K562 (cell line): ENCODE results near the gene HGF. TPM values are rescaled to one million over a fixed set of nuclear protein-coding genes. Genes with fewer than 3 reads are reported as not detected.

ENCODE experiments used
- ATAC-seq: fragments of 200-7000 bp; cut with Tn5 transposase; 3 replicates; pipeline ENCODE4 v1.9.1; 2020; ENCODE audit warnings: moderate library complexity
- BruUV-seq: library from RNA; stranded (reverse); fragments of 400-500 nt; replicated peaks from 2 replicates; lab custom pipeline; 2021; lab: Mats Ljungman, UMichigan
- CTCF ChIA-PET: fragments of 300-600 bp; formaldehyde crosslinking; extraction: SDS; loops from one replicate; lab custom pipeline; 2021; ENCODE audit warnings: low intra/inter-chr PET ratio; lab: Yijun Ruan, JAX
- POLR2A ChIA-PET: fragments of 300-600, 350-650 bp; sonication (Branson Sonifier 250); formaldehyde crosslinking; extraction: SDS; loops from one replicate; lab custom pipeline; 2021; ENCODE audit warnings: antibody characterized with exemption, inconsistent platforms; lab: Yijun Ruan, JAX
- DNase-seq, 4 experiments: peaks; one replicate each; pipeline versions ENCODE4 v3.0.0 to v3.0.0-alpha.2; 2011 to 2018; ENCODE audit warnings: low spot score in 3 of 4, mixed read lengths in 3 of 4; ENCODE audit errors: extremely low read depth in 1 of 4
- FAIRE-seq: peaks from 2 replicates; lab custom pipeline; 2011; peaks lifted over from hg19 to GRCh38; lab: Jason Lieb, UNC
- H2AFZ ChIP-seq: 2 replicates; pipeline ENCODE4 v1.6.0; 2011; ENCODE audit warnings: low read depth, low read length, control low read depth, inconsistent platforms
- H3K27ac ChIP-seq: fragments of 200-600 bp; 3 replicates; pipeline ENCODE4 v1.8.0; 2011; ENCODE audit warnings: low read depth, mild to moderate bottlenecking, control low read depth, inconsistent platforms, low read length, moderate library complexity, mixed read lengths; ENCODE audit errors: extremely low read depth
- H3K27me3 ChIP-seq, 2 experiments: fragments of 300-600 bp in 1 of 2; 2 replicates in 1 of 2; 3 replicates in 1 of 2; pipeline versions ENCODE4 v1.6.0 to v1.8.0; 2011; ENCODE audit warnings: inconsistent platforms in 2 of 2, low read length in 2 of 2, mild to moderate bottlenecking in 1 of 2, mixed read lengths in 1 of 2, moderate library complexity in 1 of 2; ENCODE audit not compliant: control insufficient read depth in 2 of 2, insufficient read depth in 2 of 2
- H3K36me3 ChIP-seq: fragments of 300-600 bp; 3 replicates; pipeline ENCODE4 v1.8.0; 2011; ENCODE audit warnings: mild to moderate bottlenecking, low read length, inconsistent platforms; ENCODE audit not compliant: control insufficient read depth, insufficient read depth
- H3K4me1 ChIP-seq, 2 experiments: fragments of 200-600 bp in 1 of 2; replicated peaks in 1 of 2; 2 replicates in 1 of 2; 3 replicates in 1 of 2; pipeline versions ENCODE4 v1.5.1 to v1.8.0; 2011; ENCODE audit warnings: inconsistent platforms in 2 of 2, low read length in 2 of 2, mild to moderate bottlenecking in 1 of 2, mixed read lengths in 1 of 2, moderate library complexity in 1 of 2; ENCODE audit not compliant: control insufficient read depth in 2 of 2, insufficient read depth in 2 of 2
- H3K4me2 ChIP-seq: 2 replicates; pipeline ENCODE4 v1.6.1; 2011; ENCODE audit warnings: low read length, control low read depth, inconsistent platforms, mixed read lengths; ENCODE audit not compliant: insufficient read depth
- H3K4me3 ChIP-seq: fragments of 200-600 bp; sonication (generic), shearing (Covaris generic); 2 replicates; pipeline ENCODE4 v1.5.1; 2016; ENCODE audit warnings: control low read depth, inconsistent platforms
- H3K79me2 ChIP-seq: fragments of 200-600 bp; 3 replicates; pipeline ENCODE4 v1.8.0; 2011; ENCODE audit warnings: low read length, inconsistent platforms; ENCODE audit not compliant: control insufficient read depth, insufficient read depth
- H3K9ac ChIP-seq, 2 experiments: 2 replicates each; pipeline versions ENCODE4 v1.6.0 to v1.6.1; 2011; ENCODE audit warnings: low read depth in 2 of 2, low read length in 2 of 2, control low read depth in 1 of 2, inconsistent platforms in 1 of 2, mild to moderate bottlenecking in 1 of 2, mixed read lengths in 1 of 2; ENCODE audit not compliant: insufficient read depth in 1 of 2
- H3K9me1 ChIP-seq: one replicate; pipeline ENCODE4 v1.6.0; 2011; ENCODE audit warnings: inconsistent platforms, mild to moderate bottlenecking, low read length, moderate library complexity; ENCODE audit not compliant: control insufficient read depth, insufficient read depth
- H3K9me3 ChIP-seq: replicated peaks from 2 replicates; pipeline ENCODE4 v1.5.1; 2011; ENCODE audit warnings: low read depth, low read length, inconsistent platforms; ENCODE audit not compliant: control insufficient read depth, insufficient read depth
- H4K20me1 ChIP-seq: replicated peaks from 2 replicates; pipeline ENCODE4 v1.6.1; 2011; ENCODE audit warnings: low read length, inconsistent platforms, mixed read lengths; ENCODE audit not compliant: control insufficient read depth, insufficient read depth
- ARID3B ChIP-seq: fragments of 250-450 bp; sonication (Bioruptor Pico); IDR thresholded peaks from 2 replicates; pipeline ENCODE4 v1.4.0; 2020; ENCODE audit warnings: borderline replicate concordance
- EHMT2 ChIP-seq: fragments of 450-650 bp; IDR thresholded peaks from 2 replicates; pipeline ENCODE4 v1.6.1; 2018; ENCODE audit warnings: antibody characterized with exemption
- IRF9 ChIP-seq: fragments of 450-650 bp; IDR thresholded peaks from 2 replicates; pipeline ENCODE4 v1.6.1; 2016; ENCODE audit warnings: missing biosample characterization, missing genetic modification characterization
- MAFF ChIP-seq: IDR thresholded peaks from 2 replicates; pipeline ENCODE4 v1.6.1; 2012; ENCODE audit warnings: low read length, improper control_type of control experiment
- MXD1 ChIP-seq: fragments of 250-450 bp; sonication (Bioruptor Pico); IDR thresholded peaks from 2 replicates; pipeline ENCODE4 v1.8.0; 2021; ENCODE audit warnings: borderline replicate concordance, mild to moderate bottlenecking, moderate library complexity; ENCODE audit not compliant: poor library complexity, severe bottlenecking
- RAD51 ChIP-seq: fragments of 450-650 bp; IDR thresholded peaks from 2 replicates; pipeline ENCODE4 v1.7.1; 2016; ENCODE audit warnings: low read depth, mild to moderate bottlenecking, borderline replicate concordance
- SFPQ ChIP-seq: fragments of 200-400 bp; formaldehyde crosslinking; IDR thresholded peaks from 2 replicates; pipeline ENCODE4 v1.6.1; 2017; ENCODE audit warnings: mild to moderate bottlenecking, low read depth, low read length, moderate library complexity
- SP1 ChIP-seq: sonication (generic); formaldehyde crosslinking; IDR thresholded peaks from 2 replicates; pipeline ENCODE4 v1.8.1; 2022; ENCODE audit warnings: mild to moderate bottlenecking, missing genetic modification reagents
- TBL1XR1 ChIP-seq, 2 experiments: IDR thresholded peaks; 2 replicates each; pipeline ENCODE4 v1.6.1; 2012; ENCODE audit warnings: improper control_type of control experiment in 2 of 2, low read length in 2 of 2, mild to moderate bottlenecking in 1 of 2
- ZNF561 ChIP-seq: fragments of 450-650 bp; formaldehyde crosslinking; conservative IDR thresholded peaks from 2 replicates; pipeline ENCODE4 v1.4.0; 2020; ENCODE audit warnings: mild to moderate bottlenecking, moderate library complexity
- ZNF696 ChIP-seq: fragments of 250-450 bp; sonication (Bioruptor Pico); conservative IDR thresholded peaks from 2 replicates; pipeline ENCODE4 v1.4.0; 2020; ENCODE audit warnings: mild to moderate bottlenecking, moderate library complexity
- ZNF778 ChIP-seq: fragments of 450-650 bp; formaldehyde crosslinking; IDR thresholded peaks from 2 replicates; pipeline ENCODE4 v1.4.0; 2020; ENCODE audit warnings: mild to moderate bottlenecking, moderate library complexity
- ZSCAN32 ChIP-seq: fragments of 450-650 bp; formaldehyde crosslinking; IDR thresholded peaks from 2 replicates; pipeline ENCODE4 v1.4.0; 2020; ENCODE audit warnings: mild to moderate bottlenecking, moderate library complexity
- in situ Hi-C: fragments of 300-500 bp; cut with MboI; formaldehyde crosslinking; loops from 4 replicates; pipeline ENCODE4 v1.15.0; 2018; ENCODE audit warnings: inconsistent platforms, mixed read lengths
- intact Hi-C: fragments of 100-400 bp; cut with micrococcal nuclease; formaldehyde crosslinking; loops from 2 replicates; pipeline ENCODE4 v1.14.2; 2022
- polyA plus RNA-seq, 8 experiments: library from polyadenylated mRNA; depleted of rRNA in 4 of 8; stranded (reverse) in 5 of 8; unstranded in 3 of 8; fragments of >200 nt; fragmentation: Nextera tagmentation in 2 of 8; fragmentation: Illumina TruSeq in 1 of 8; extraction: Ambion mirVana in 2 of 8; extraction: Trizol in 1 of 8; gene quantifications; 2 replicates each; pipeline versions ENCODE4 v1.2.1 to v1.2.3, GENCODE V29; 2011 to 2014; ENCODE audit warnings: inconsistent platforms in 1 of 8, missing spikeins in 1 of 8
- total RNA-seq, 7 experiments: library from RNA; depleted of rRNA in 6 of 7; stranded (reverse); fragments of >200 nt in 6 of 7; fragmentation: Illumina TruSeq in 2 of 7; extraction: Trizol in 2 of 7; gene quantifications; 2 replicates each; pipeline versions ENCODE4 v1.2.1 to v1.2.3, GENCODE V29; 2011 to 2021; ENCODE audit warnings: low replicate concordance in 1 of 7

Gene HGF
- total and polyA plus RNA-seq, 9 of the 15 experiments (the other 6 are each of a cell fraction or from before 2014, with no cell fraction given): 0.02 TPM; not detected in 8

GRCh38 chr7:81707966-81708365, 61.9 kb downstream of the HGF start:
- intact Hi-C loops (no loop called here), in situ Hi-C loops (no loop called here)
- DNase-seq (no peak), ATAC-seq (no peak), FAIRE-seq (no peak)
- BruUV-seq: no TSS peak
- Histone ChIP-seq H3K36me3 (no peaks in the 10 kb centered on the region), H3K9ac (no peak overlapping the region), H3K79me2 (no peaks in the 10 kb centered on the region), H4K20me1 (no peaks in the 10 kb centered on the region), H3K4me1 (no peaks in the 10 kb centered on the region), H3K9me3 (no peaks in the 10 kb centered on the region), H3K27ac (no peak overlapping the region), H2AFZ (no peak overlapping the region), H3K9me1 (no peaks in the 10 kb centered on the region), H3K27me3 (no peaks in the 10 kb centered on the region), H3K4me3 (no peak overlapping the region), H3K4me2 (no peak overlapping the region)
- TF ChIP-seq ZNF561 (CRISPR knock-in tag) (no peak), MXD1 (CRISPR knock-in tag) (no peak), ZSCAN32 (CRISPR knock-in tag) (no peak), SFPQ (no peak), MAFF (no peak), RAD51 (no peak), ZNF696 (CRISPR knock-in tag) (no peak), EHMT2 (no peak), IRF9 (tag) (no peak), SP1 (no peak), ZNF778 (no peak), TBL1XR1 (IDR thresholded peaks at IDR 0.05; ENCODE audit: low read length in 2 of 2) (no peak), ARID3B (no peak)
- ChIA-PET CTCF (no interaction called here), POLR2A (no interaction called here)
